NCI-H1930 (cell line): ENCODE data around the gene BMPER.

ENCODE experiments used
- DNase-seq, 2 experiments: peaks; one replicate each; lab custom pipeline; 2025; lab: John Stamatoyannopoulos, UW

The BMPER gene

DNA sequence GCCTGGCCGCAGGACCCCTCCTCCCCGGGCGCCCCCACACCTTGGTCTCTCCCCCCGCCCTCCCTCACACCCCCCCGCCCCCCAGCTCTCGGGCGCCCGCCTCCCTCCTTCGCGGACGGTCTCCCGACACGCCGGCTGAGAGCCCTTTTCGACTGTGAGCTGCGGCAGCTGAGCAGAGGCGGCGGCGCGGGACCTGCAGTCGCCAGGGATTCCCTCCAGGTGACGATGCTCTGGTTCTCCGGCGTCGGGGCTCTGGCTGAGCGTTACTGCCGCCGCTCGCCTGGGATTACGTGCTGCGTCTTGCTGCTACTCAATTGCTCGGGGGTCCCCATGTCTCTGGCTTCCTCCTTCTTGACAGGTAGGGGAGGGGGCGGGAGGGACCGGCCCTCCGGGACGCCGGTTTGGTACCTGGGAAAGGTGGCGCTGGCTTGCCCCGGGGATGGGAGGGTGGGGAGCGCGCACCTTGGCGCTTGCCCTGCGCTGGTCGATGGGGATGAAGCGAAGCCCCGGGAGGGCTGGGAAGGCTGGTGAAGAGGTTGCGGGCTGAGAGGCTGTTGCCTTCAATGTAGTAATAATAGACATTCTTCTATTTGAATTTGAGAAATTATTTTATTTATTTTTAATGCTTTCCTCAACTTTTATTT lies at the start of gene BMPER:
Gene BMPER (plus strand): TSS at position 151 of the 644 bp plus-strand sequence. CDS start 75 bp downstream, at position 226.
- peak; percentile 50 to 61 for DNase-seq

DNA sequence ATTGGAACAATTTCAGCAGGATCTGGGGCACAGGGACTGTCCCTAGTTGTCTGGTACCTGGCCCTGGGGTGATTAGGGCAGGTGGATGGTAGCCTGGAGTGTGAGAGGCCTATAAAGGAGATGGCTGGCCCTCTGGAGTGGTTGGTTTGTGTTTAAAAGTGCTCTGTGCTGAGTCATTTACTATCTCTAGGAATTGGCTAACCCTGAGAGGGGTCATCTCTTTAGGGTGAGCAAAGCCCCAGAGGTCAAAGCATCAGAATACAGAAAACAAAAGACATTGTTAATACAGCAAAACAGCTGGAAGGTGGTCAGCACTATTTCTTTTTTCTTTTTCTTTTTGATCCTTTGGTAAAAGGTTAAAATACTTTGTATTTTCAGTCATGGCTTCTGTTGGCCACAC lies 43.4 kb upstream of the BMPER start:
- no peak for DNase-seq

DNA sequence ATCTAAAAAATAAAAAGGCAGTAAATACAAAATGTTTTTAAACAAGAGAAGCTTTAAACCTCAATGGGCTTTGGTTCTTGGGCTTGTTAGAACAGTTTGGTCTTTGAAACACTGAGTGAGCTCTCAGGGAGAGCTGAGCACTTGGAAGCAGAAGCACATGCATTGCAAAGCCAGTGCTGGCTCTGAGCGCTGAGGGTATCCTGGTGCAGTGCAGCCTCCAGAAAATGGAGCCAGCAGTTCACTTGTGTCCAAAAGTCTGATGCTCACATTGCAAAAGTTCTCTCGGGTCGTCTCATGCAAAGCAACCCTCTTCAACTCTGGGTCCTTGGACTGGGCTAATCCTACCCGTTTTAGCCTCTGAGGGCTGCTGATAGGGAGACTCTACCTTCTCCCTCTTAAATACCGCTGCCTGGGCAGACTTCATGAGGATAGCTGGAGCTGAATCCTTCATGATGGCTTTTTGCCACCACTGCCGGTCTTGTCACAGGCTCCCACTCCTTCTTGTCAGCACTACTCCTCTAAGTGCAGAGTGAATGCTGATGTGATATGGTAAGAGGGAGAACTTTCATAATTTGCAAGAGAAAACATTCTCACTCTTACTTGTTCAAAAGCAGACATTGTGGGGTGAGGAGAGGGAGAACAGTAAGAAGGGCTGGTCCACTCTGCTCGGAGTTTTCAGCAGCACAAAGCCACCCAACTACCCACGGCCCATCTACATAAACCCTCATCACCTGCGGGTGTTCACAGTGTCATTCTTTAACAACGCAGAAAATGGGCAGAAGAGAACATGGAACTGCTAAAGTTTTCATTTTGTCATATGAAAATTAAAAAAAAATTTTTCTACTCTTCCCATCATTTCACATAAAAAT lies 42.2 kb upstream of the BMPER start:
- no peak for DNase-seq

DNA sequence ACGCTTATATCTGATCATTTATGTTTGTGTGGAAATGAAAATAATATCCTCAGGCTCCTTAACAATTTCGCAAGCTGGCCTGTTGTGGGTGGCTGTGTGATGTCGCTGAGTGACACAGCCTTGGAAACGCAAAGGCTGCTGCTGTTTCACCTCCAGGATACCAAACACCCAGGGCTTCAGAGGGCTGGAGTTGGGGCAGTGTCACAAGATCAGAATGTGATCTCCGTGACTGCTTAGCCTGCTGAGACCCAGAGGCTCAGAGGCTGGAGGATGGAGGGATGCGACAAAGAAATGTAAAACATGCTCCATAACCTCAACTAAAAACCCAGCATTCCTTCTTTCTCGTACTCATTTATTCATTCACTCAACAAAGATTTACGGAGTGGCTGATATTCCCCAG lies 37.2 kb upstream of the BMPER start:
- DNase-seq: no peak

DNA sequence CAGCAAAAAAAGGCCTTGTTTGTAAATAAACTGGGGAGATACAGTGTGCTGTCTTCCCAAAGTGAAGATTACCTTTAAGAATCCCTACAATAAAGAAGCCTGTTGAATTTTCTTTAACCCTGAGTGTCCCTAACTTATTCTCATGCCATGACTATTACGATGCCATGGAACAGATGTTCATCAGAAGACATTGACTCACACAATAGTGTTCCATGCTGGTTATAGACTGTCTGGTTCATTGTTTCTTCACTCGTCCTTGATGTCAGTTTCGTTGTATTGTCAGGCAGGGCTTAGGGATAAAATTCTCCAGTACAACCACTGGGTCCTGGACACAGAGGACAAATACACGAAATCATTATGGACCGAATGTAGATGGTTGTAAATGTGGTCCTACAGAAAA lies 36.2 kb upstream of the BMPER start:
- DNase-seq: no peak

DNA sequence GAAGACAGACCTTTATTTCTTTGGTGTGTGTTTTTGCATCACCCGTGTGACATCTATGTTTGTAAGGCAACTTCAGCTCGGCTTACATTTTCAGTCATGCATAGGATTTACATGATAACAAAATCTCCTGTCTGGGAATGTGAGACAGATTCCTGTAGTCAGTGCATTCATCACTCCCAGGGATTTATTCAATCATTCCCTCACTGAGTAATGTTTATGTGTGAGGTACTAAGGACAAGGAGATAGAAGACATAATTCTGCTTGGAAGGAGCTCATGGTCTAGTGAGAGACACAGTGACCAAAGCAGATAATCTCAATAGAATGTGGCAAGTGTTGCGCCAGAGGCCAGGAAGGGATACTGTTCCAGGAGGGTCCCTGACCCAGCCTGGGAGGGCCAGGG lies 35.2 kb upstream of the BMPER start:
- DNase-seq: no peak

DNA sequence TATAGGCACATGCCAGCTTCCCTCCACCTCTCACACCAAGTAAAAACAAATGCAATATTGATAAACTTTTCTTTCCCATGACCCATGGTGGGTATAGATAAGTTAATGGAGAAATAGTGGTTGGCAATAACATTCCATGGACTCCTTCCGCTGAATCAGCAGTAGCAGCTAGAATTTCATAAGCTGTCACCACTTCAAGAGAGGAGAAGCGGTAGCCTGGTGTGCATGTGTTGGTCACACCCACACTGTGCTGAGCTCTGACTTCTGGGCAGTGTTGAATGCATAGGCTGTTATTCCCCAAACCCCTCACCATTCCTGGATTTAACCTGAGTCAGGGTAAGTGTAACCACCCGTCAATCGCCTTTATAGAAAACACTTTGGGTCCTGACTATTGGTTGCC lies 32.5 kb upstream of the BMPER start:
- no peak for DNase-seq

DNA sequence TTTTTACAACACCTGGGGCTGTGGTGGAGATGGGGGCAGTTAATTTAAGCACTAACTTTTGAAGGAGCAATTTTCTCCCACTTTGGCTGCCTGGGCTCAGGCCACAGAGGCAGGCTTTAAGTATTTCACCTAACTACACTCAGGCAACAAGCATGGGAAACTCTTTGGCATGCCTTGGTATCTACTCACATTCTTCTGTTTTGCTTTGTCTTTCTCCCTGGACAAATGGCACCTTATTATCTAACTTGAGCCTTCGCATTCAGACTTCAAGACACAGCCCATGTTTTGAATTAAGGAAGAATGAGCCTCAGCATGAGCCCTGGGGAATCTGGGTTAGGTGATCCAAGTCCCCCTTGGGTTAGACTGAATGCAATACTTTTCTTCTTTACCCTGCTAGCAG lies 31.8 kb upstream of the BMPER start:
- DNase-seq: no peak

DNA sequence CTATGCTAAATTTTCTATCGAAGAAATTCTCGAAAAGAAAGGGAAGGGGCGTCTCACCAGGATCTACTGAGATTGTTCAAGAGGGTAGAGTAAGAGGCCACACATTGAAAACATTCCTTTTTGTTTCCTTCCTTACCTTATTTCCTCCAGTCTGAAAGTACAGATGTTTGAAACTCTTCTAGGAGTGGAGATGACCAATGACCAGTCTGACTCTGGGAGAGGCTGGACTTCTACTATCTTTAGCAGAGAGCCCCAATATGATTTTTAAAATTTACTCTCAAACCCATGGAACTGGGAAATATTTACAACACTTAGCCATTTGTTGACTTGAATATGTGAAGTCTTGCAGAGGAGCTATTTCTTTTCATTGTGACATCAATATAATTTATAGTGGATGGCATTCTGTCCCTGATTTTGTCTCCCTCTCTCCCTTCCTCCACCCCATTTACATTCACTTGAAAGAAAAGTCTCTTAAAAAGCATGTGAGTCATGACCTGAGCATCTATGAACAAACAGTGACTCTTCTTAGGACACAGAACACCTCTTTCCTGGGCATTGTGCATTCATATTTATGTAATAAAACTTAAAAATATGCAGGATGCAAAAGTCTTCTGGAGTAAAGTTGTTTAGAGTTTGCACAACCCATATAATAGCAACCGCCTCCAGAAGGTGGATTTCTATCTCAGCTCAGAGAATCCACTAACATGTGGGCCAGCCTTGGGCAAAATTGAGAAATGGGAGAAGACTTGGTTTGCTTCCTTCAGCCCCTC lies 31.2 kb upstream of the BMPER start:
- no peak for DNase-seq

DNA sequence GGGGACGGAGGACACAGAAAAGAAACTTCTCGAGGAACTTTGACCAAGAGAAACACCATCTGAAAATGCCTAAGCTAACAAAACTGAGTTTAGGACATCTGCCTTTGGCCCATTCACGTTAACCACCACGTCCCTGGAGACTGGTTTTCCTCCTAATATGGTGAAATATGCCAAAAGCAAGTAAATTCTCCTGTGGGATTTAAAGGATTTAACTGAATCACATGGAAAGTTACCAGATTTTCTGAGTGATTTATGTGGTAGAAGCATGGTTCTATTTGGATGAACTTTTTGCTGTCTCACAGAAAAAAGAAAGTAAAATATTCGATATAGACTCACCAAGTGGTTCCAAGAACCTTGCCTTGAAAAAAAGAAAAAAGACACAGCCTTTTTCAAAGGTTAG lies 30.4 kb upstream of the BMPER start:
- no peak for DNase-seq

DNA sequence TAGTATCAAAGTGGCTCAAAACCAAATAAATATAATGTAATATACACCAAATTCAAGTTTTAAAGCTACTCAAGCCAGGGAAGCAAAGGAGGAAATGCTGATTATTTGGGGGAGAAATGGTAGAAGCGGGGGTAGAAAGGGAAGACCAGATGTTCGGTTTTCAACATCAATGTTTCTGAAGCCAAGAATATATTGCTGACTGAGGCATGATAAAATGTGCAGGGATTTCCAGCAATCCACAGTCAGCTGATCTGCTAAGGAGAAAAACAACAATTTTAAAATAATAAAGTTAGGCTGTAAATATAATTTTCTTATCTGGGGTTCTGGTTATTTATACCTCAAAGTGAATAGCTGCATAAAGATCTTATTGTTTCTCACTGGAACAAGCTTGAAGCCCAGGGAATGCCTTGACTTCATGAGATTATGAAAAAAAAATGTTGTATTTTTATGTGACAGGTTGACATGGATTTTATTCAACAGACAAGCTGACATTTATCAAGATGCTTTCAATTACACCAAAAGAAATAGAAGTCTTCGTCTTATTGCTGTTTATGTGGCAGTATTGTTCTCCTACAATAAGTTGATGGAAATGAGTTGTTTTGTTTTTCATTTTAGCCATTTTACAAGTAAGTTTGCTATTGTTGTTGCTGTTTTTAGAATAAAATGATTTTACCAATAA lies 28.6 kb upstream of the BMPER start:
- DNase-seq: no peak

DNA sequence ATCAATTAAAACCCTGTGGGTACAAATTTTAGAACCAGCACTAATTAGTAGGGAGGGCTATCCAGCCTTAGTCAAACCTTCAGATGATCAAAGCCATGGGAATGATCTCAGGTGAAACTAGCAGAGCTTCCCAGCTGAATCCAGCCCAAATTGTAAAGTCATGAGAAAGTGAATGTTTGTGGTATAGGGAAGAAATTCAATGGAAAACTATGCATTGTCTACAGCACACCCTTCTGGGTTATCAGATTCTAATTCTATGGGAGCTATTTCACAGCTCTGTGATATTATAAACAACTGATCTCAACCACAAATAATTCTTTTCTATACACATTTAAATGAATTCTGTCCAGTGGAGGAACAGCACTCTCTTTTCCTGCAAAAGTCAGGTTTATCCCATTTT lies 24.6 kb upstream of the BMPER start:
- DNase-seq: no peak

DNA sequence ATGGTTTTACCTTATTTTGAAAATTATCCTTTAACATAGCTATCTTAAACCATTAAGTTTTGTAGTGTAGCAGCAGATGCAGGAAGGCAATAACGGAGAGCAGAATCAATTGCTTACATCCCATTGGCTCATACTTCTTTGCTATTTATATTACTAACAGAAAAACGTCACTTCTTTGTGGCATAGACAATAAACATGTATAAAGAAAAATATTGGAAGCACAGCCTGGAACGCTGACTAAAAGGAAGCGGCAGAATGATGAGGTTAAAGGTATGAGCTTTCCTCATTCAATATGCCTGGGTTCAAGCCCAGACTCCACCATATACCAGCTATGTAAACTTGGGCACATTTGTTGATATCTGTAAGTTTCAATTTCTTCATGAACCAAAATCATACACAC lies 24.0 kb upstream of the BMPER start:
- DNase-seq: no peak

DNA sequence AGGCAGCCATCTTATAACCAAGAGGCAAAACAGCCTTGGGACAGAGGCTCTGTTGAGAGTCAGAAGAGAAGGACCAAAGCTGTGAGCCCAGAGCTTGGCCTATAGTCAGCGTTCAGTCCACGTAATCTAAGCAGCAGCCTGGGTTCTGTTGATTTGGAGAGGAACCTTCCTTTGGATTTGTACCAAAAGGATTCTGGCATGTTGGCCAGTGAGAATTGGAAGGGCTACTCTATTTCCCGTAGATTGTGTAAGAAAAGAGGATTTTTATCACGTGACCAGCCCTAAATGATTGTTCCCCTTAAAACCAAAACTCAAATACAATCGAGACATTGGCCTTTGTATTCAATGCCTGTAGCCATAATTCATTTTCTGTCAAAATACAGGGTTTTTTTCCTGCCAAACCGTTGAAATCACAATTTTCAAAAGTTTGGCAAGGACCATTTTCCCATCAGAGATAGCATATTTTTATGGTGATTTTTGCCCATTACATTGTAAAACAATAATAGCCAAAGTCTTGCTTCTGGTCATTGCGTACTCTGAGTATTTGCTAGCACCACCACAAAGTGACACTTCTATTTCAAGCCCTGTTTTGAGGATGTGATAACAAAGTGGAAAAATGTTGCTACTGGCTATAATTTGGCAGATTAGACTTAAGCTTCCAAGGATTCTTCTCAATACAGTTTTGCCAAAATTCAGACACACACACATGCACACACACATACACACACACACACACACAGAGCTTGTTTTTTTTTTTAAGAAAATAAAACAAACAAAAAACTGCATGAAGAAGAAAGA lies 23.1 kb upstream of the BMPER start:
- no peak for DNase-seq

DNA sequence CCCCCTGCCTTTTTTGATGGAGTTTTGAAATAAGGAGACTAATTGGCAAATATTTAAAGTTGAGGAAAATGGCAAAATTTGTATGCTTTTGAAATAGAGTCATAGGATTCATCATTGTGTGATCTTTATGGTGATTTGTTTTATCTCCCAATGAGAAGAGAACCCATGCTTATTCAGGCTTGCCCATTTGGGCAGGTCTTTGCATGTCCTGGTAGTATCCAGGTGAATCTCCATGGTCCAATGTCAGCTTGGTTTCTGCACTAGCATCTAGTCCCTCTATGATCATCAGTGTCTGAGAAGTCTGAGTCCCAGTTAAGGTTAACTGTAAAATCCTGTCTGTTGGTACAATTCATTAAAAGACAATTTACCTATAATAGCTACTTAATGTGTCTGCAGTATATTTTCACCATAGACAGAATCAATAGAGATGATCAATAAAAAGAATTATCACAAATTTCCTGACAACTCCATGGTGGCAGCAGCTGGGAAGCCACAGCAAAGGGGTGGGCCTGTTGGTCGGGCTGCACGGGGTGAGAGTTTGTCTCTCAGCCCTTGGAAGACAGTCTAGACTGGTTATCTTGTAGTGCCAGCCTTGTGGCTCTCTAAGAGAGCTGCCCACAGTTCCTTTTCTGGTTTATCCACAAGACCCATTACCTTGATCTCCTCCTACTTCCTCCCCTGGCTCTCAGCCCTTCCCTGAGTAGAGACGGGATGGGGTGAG lies 22.2 kb upstream of the BMPER start:
- no peak for DNase-seq

DNA sequence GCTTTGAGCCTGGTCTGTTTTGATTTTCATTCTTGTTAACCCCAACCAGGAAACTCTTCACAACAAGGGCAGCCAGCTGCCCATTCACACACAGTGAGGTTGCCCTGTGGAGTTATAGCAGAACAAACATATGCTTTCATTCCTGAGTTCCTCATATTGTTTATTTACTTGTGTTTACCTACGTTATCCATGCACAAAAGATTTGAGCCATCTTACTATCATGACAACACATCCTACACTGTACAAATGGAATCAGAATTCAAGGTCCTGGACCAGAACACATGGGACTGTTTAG lies 21.7 kb upstream of the BMPER start:
- no peak for DNase-seq

DNA sequence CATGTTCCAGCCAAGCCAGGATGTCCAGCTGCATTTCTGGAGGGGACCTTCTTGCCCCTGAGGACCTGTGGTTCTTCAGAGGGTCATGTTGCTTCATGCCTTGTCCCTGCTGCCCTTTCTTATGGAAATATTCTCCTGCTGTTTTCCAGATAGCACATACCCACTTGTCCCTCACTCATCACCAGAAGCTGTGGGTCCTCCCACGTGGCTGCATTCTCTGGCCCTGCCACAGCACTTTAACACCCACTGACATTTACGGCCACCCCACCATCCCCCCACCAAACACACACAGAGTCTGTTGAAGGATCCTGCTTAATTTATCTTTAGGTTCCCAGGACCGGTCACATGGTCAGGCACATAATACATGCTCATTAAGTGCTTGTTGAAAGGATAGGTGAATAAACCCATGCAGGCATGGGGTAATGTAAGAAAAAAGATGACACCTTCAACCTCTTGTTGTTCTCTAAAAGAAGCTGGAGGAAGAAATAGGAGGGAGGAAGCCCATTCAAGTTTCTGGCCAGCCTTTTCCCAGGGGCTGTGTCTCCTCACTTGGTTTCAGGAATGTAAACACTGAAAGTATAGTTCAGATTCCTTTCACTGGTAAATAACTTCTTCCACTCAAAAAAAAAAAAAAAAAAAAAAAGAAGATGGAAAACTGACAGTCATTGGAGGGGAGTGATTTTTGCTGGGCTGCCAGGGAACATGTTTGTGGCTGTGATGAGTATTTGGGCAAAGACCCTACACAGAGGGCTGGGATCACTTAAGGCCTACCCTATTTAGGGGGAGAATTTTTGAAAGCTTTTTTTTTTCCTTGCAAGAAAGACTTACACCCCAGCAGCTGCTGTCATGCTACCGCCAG lies 19.8 kb upstream of the BMPER start:
- DNase-seq: no peak

DNA sequence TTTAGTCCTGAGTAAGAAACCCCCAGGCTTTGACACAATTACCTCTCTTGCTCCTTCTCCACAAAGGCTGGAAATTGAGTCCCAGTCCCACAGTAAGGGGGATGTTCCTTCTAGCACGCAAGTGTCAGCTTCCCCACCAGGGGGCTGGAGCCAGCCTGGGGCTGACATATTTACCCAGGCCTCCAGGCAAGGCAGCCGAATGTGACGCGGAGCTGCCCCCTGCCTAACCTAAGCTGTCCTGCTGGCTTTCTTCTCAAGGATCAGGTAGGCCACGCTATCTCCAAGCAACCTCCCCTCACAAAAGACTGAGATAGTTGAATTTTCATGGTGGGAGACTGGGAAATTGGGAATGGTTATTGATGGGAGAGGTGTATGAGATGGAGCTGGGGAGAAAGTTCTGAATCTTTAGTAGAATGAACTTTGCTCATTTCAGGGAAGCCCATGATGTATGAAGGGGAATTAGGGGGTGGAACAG lies 19.2 kb upstream of the BMPER start:
- peak in 1 of 2 experiments; percentile 12 for DNase-seq

DNA sequence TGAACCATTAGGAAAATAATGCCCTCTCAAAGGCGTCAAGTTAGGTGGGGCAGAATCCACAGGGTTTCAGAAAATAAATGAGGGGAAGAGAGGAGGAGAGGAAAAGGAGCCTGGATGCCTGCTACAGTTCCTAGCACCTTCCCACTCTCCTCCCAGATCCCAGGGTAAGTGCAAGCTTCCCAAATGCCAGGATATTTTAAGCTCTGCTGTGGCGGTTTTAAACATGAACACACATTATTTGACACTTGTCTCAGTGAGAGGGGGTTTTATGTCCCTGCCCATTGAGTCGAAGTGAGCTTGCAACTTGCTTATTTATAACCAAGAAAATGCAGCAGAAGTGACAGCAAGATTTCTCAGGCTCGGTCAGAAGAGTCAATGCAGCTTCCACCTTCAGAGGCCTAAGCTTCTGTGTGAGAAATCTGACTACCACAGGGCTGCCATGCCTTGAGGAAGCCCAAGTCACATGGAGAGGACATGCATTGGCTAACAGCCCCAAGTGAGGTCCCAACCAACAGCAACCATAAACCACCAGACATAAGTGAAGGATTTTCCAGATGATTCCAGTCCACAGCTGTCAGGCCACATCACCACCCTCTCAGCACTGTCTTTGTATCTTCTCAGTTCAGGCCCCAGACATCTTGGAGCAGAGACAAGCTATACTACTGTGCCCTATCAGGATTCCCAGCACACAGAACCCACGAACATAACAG lies 17.9 kb upstream of the BMPER start:
- DNase-seq: no peak
